RWPE2 (cell line): Measurements from ENCODE around the gene HTR1D.

ENCODE experiments used
- ATAC-seq: fragments of 200-7000 bp; cut with Tn5 transposase; 3 replicates; pipeline ENCODE4 v1.9.1; 2021; ENCODE audit warnings: low read depth
- DNase-seq: peaks from one replicate; pipeline ENCODE4 v3.0.0-alpha.2; 2020; ENCODE audit warnings: low spot score
- H3K27ac ChIP-seq: fragments of 450-650 bp; 2 replicates; pipeline ENCODE4 v1.5.1; 2017; ENCODE audit warnings: mild to moderate bottlenecking; ENCODE audit not compliant: poor library complexity, severe bottlenecking
- H3K27me3 ChIP-seq: fragments of 250-450 bp; sonication (Bioruptor Pico); 2 replicates; pipeline ENCODE4 v1.5.1; 2021; ENCODE audit warnings: mild to moderate bottlenecking, moderate library complexity; ENCODE audit not compliant: insufficient read depth, poor library complexity, severe bottlenecking
- H3K36me3 ChIP-seq: fragments of 250-450 bp; sonication (Bioruptor Pico); 2 replicates; pipeline ENCODE4 v1.5.1; 2020; ENCODE audit warnings: low read depth, mild to moderate bottlenecking, moderate library complexity
- H3K4me1 ChIP-seq: fragments of 250-450 bp; sonication (Bioruptor Pico); 2 replicates; pipeline ENCODE4 v1.5.1; 2021; ENCODE audit warnings: mild to moderate bottlenecking, moderate library complexity; ENCODE audit not compliant: insufficient read depth, poor library complexity, severe bottlenecking
- H3K4me3 ChIP-seq: fragments of 250-450 bp; sonication (Bioruptor Pico); 2 replicates; pipeline ENCODE4 v1.5.1; 2021; ENCODE audit warnings: mild to moderate bottlenecking, moderate library complexity; ENCODE audit not compliant: severe bottlenecking
- H3K9me3 ChIP-seq: fragments of 250-450 bp; sonication (Bioruptor Pico); 2 replicates; pipeline ENCODE4 v1.5.1; 2021; ENCODE audit warnings: mild to moderate bottlenecking, moderate library complexity; ENCODE audit not compliant: severe bottlenecking
- CTCF ChIP-seq: fragments of 450-650 bp; IDR thresholded peaks from one replicate; pipeline ENCODE4 v1.5.1; 2017; ENCODE audit warnings: mild to moderate bottlenecking, moderate library complexity; ENCODE audit not compliant: poor library complexity, severe bottlenecking

Gene HTR1D

GRCh38 chr1:23251812-23252211, 34.5 kb upstream of the HTR1D start:
- ATAC-seq (no peak), DNase-seq (no peak)
- Histone ChIP-seq H3K27me3 (no peaks in the 10 kb centered on the region), H3K4me3 (no peak overlapping the region), H3K4me1 (no peaks in the 10 kb centered on the region), H3K9me3 (peaks cover 2% of the 10 kb centered on the region), H3K27ac (no peak overlapping the region), H3K36me3 (no peaks in the 10 kb centered on the region)
- TF ChIP-seq CTCF: no peak

DNA sequence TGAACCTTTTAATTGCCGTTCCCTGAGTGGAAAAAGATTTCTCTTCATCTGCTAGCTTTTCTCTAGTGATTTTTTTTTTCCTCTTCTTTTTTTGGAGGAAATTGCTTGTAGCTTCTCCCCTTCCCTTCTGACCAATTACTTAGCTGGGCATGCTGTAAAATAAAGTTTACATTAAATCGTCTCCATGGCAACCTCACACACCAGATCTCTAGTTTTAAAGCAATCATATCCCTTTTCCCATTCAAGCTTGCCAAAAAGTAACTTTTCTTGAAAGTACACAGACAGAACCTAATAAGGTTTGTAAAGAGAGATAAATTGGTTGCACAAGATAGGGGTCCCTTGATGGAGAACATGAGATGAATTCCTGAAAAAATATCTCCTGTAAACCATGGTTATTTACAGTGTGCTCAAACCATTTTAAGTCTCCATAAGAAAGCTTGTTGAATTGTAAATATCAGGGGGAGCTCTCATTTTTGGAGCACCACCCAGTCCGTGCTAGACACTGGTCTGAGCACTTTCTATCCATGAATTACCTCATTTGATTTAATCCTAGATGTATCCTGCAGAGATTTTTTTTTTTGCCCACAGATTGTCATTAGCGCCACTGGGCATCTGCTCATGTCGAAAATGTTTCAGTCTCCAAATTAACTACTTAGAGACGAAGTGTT, 32.6 kb upstream of the HTR1D start:
- no peaks in the 10 kb centered on the region for H3K36me3 ChIP-seq
- no peaks in the 10 kb centered on the region for H3K9me3 ChIP-seq
- no peaks in the 10 kb centered on the region for H3K27me3 ChIP-seq
- DNase-seq: no peak
- H3K4me1 ChIP-seq: no peaks in the 10 kb centered on the region
- H3K27ac ChIP-seq: no peak overlapping the region
- no peak overlapping the region for H3K4me3 ChIP-seq
- no peak for TF ChIP-seq CTCF
- ATAC-seq: no peak

DNA sequence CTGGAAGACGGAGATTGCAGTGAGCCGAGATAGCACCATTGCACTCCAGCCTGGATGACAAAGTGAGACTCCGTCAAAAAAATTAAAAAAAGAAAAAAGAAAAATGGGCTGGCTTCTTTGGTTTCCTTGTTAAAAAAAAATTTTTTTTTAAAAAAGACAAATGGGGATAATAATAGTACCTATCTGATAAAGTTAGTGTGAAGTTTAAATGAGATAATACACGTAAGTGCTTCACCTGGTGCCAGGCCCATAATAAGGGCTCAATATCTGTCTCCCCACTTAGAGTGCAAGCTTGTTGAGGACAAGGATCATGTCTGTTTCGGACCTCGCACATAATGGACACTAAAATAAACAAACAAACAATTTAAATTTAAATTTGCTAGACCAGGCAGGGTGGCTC, 30.0 kb upstream of the HTR1D start:
- Histone ChIP-seq H3K27me3 (no peaks in the 10 kb centered on the region), H3K9me3 (no peaks in the 10 kb centered on the region), H3K36me3 (no peaks in the 10 kb centered on the region), H3K4me1 (no peaks in the 10 kb centered on the region), H3K4me3 (no peak overlapping the region), H3K27ac (no peak overlapping the region)
- ATAC-seq (no peak), DNase-seq (no peak)
- no peak for TF ChIP-seq CTCF

DNA sequence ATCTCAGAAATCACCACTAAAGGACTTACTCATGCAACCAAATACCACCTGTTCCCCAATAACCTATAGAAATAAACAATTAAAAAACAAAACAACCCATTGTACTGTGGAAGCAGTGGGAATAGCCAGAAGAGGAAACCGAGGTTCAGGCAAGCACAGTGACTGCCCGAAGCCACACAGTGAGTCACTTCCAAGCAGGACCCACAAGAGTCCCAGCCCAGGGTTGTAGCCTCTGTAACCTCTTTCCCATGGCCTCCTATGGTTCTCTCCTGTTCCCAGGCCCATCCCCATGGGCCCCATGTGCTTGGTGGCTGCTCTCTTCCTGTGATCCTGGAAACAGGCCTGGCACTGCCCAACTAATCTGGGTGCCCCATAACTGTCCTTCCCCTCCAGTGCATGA, 29.0 kb upstream of the HTR1D start:
- no peak for TF ChIP-seq CTCF
- no peaks in the 10 kb centered on the region for H3K9me3 ChIP-seq
- no peak overlapping the region for H3K27ac ChIP-seq
- H3K4me1 ChIP-seq: no peaks in the 10 kb centered on the region
- no peak overlapping the region for H3K4me3 ChIP-seq
- no peaks in the 10 kb centered on the region for H3K36me3 ChIP-seq
- H3K27me3 ChIP-seq: no peaks in the 10 kb centered on the region
- DNase-seq (no peak), ATAC-seq (no peak)

DNA sequence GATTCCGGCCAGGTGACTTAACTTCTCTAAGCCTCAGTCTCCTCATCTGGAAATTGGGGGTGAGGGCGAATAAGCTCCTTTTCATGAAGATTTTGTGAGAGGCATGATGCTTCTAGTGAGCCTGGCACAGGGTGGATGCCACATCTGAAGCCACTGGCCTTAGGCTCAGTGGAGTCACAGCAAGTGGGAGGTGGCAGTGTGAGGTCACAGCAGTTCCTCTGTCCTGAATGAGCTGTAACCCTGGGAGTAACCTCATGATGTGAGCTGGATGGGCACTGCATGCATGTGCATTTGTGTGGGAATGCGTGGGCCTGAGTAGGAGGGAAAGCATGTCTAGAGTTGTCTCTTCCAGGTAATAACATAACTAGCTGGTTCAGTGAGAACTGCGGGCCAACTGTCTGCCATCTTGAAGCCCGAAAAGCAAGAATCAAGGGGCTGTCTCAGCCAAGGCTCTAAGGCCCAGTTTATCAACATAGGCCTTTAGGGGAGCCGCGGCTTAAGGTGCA, 27.0 kb upstream of the HTR1D start:
- Histone ChIP-seq H3K4me3 (no peak overlapping the region), H3K4me1 (no peaks in the 10 kb centered on the region), H3K36me3 (no peaks in the 10 kb centered on the region), H3K27me3 (no peaks in the 10 kb centered on the region), H3K27ac (no peak overlapping the region), H3K9me3 (no peaks in the 10 kb centered on the region)
- ATAC-seq (no peak), DNase-seq (no peak)
- no peak for TF ChIP-seq CTCF
